HEK293 (cell line): ENCODE data around the gene DUSP19.

ENCODE experiments used
- ELK4 ChIP-seq: IDR thresholded peaks from 2 replicates; pipeline ENCODE4 v1.6.1; 2011; ENCODE audit warnings: mild to moderate bottlenecking, low read depth, low read length, borderline replicate concordance
- MEIS1 ChIP-seq: sonication (generic); formaldehyde crosslinking; IDR thresholded peaks from 2 replicates; pipeline ENCODE4 v1.8.1; 2022; ENCODE audit warnings: missing genetic modification reagents, mild to moderate bottlenecking, borderline replicate concordance
- ZEB2 ChIP-seq: fragments of 450-650 bp; formaldehyde crosslinking; IDR thresholded peaks from 2 replicates; pipeline ENCODE4 v1.5.1; 2016; ENCODE audit warnings: missing biosample characterization, missing genetic modification characterization
- ZNF501 ChIP-seq: fragments of 450-650 bp; formaldehyde crosslinking; IDR thresholded peaks from 2 replicates; pipeline ENCODE4 v1.5.1; 2016; ENCODE audit warnings: missing biosample characterization, missing genetic modification characterization
- ZNF558 ChIP-seq: fragments of 450-650 bp; formaldehyde crosslinking; IDR thresholded peaks from 2 replicates; pipeline ENCODE4 v1.5.1; 2016; ENCODE audit warnings: missing biosample characterization, missing genetic modification characterization
- ZNF792 ChIP-seq: fragments of 450-650 bp; formaldehyde crosslinking; IDR thresholded peaks from 2 replicates; pipeline ENCODE4 v1.5.1; 2016; ENCODE audit warnings: missing biosample characterization, missing genetic modification characterization
- ZSCAN16 ChIP-seq: fragments of 450-650 bp; formaldehyde crosslinking; IDR thresholded peaks from 2 replicates; pipeline ENCODE4 v1.5.1; 2016; ENCODE audit warnings: missing biosample characterization, missing genetic modification characterization
- TF ChIP-seq, protein P1 (sequence below): fragments of 450-650 bp; formaldehyde crosslinking; IDR thresholded peaks from 2 replicates; pipeline ENCODE4 v1.5.1; 2016; ENCODE audit warnings: missing biosample characterization, missing genetic modification characterization
- TF ChIP-seq, protein P2 (sequence below): fragments of 450-650 bp; formaldehyde crosslinking; IDR thresholded peaks from 2 replicates; pipeline ENCODE4 v1.5.1; 2016; ENCODE audit warnings: missing biosample characterization, missing genetic modification characterization

DNA sequence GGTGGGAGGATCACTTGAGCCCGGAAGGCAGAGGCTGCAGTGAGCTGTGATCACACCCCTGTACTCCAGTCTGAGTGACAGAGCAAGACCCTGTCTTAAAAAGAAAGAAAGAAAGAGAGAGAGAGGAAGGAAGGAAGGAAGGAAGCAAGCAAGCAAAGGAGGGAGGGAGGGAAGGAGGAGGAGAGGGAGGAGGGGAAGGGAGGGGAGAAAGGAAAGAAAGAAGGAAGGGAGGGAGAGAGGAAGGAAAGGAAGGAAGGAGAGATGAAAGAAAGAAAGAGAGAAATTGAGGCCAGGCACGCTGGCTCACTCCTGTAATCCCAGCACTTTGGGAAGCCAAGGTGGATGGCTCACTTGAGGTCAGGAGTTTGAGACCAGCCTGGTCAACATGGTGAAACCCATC is 37.9 kb upstream of the DUSP19 start:
- TF ChIP-seq ZEB2 (tag by site-specific recombination): no peak
- TF ChIP-seq MEIS1 (CRISPR knock-in tag): no peak
- TF ChIP-seq, protein P1, sequence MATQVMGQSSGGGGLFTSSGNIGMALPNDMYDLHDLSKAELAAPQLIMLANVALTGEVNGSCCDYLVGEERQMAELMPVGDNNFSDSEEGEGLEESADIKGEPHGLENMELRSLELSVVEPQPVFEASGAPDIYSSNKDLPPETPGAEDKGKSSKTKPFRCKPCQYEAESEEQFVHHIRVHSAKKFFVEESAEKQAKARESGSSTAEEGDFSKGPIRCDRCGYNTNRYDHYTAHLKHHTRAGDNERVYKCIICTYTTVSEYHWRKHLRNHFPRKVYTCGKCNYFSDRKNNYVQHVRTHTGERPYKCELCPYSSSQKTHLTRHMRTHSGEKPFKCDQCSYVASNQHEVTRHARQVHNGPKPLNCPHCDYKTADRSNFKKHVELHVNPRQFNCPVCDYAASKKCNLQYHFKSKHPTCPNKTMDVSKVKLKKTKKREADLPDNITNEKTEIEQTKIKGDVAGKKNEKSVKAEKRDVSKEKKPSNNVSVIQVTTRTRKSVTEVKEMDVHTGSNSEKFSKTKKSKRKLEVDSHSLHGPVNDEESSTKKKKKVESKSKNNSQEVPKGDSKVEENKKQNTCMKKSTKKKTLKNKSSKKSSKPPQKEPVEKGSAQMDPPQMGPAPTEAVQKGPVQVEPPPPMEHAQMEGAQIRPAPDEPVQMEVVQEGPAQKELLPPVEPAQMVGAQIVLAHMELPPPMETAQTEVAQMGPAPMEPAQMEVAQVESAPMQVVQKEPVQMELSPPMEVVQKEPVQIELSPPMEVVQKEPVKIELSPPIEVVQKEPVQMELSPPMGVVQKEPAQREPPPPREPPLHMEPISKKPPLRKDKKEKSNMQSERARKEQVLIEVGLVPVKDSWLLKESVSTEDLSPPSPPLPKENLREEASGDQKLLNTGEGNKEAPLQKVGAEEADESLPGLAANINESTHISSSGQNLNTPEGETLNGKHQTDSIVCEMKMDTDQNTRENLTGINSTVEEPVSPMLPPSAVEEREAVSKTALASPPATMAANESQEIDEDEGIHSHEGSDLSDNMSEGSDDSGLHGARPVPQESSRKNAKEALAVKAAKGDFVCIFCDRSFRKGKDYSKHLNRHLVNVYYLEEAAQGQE (tag by site-specific recombination): no peak
- no peak for TF ChIP-seq ZNF792 (tag by site-specific recombination)
- no peak for TF ChIP-seq ELK4
- TF ChIP-seq ZNF558 (tag by site-specific recombination): no peak
- no peak for TF ChIP-seq ZNF501 (tag by site-specific recombination)
- no peak for TF ChIP-seq ZSCAN16 (tag by site-specific recombination)
- TF ChIP-seq, protein P2, sequence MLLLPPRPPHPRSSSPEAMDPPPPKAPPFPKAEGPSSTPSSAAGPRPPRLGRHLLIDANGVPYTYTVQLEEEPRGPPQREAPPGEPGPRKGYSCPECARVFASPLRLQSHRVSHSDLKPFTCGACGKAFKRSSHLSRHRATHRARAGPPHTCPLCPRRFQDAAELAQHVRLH (tag by site-specific recombination): no peak
